B cell (primary cell): ENCODE results near the gene GART. TPM values are rescaled to one million over a fixed set of nuclear protein-coding genes. Genes with fewer than 3 reads are reported as not detected.

Experiments used
- ATAC-seq: fragments of 200-7000 bp; cut with Tn5 transposase; one replicate; pipeline ENCODE4 v1.10.0; 2021; ENCODE audit warnings: low read depth, mild to moderate bottlenecking, moderate number of reproducible peaks, moderate library complexity
- CTCF ChIA-PET: fragments of 350-600 bp; sonication (Branson Sonifier 250); formaldehyde crosslinking; loops from one replicate; lab custom pipeline; 2021; ENCODE audit warnings: antibody characterized with exemption, inconsistent platforms; lab: Charles Lee
- POLR2A ChIA-PET: fragments of 350-600 bp; sonication (Branson Sonifier 250); formaldehyde crosslinking; loops from one replicate; lab custom pipeline; 2021; ENCODE audit warnings: antibody characterized with exemption; lab: Charles Lee
- DNase-seq: peaks from one replicate; pipeline ENCODE4 v3.0.0; 2013
- H2AFZ ChIP-seq: 2 replicates; pipeline ENCODE4 v1.6.1; 2012; ENCODE audit warnings: mild to moderate bottlenecking, low read depth, low read length; ENCODE audit not compliant: insufficient read depth, poor library complexity, severe bottlenecking
- H3K27ac ChIP-seq, 2 donors: 1 replicate in 1 of 2; 2 replicates in 1 of 2; pipeline ENCODE4 v1.5.1; 2012 to 2013; ENCODE audit warnings: low read length in 2 of 2, mild to moderate bottlenecking in 2 of 2, moderate library complexity in 1 of 2
- H3K27me3 ChIP-seq, 4 experiments: fragments of 200-600 bp in 1 of 4; sonication (generic) in 1 of 4; replicated peaks in 1 of 4; 1 replicate in 2 of 4; 2 replicates in 2 of 4; pipeline versions ENCODE4 v1.6.1 to v1.7.0; 2013 to 2016; ENCODE audit warnings: low read length in 3 of 4, mild to moderate bottlenecking in 2 of 4, mixed read lengths in 1 of 4, moderate library complexity in 1 of 4; ENCODE audit not compliant: insufficient read depth in 4 of 4, control insufficient read depth in 3 of 4; ENCODE audit errors: control extremely low read depth in 1 of 4
- H3K36me3 ChIP-seq, 2 experiments: replicated peaks in 1 of 2; 1 replicate in 1 of 2; 2 replicates in 1 of 2; pipeline versions ENCODE4 v1.6.1 to v1.7.1; 2013; ENCODE audit warnings: low read length in 1 of 2; ENCODE audit not compliant: insufficient read depth in 2 of 2, control insufficient read depth in 1 of 2; ENCODE audit errors: control extremely low read depth in 1 of 2, extremely low read depth in 1 of 2
- H3K4me1 ChIP-seq, 2 donors: fragments of 200-600 bp in 1 of 2; sonication (generic) in 1 of 2; 1 replicate in 1 of 2; 2 replicates in 1 of 2; pipeline versions ENCODE4 v1.5.1 to v1.6.1; 2013 to 2017; ENCODE audit warnings: low read length in 2 of 2; ENCODE audit not compliant: control insufficient read depth in 2 of 2, insufficient read depth in 2 of 2
- H3K4me2 ChIP-seq: replicated peaks from 2 replicates; pipeline ENCODE3; 2012; ENCODE audit warnings: mild to moderate bottlenecking, low read depth, low read length; ENCODE audit not compliant: poor library complexity, severe bottlenecking
- H3K4me3 ChIP-seq, 5 experiments: fragments of 200-600 bp in 1 of 5; sonication (generic) in 1 of 5; 1 replicate in 3 of 5; 2 replicates in 2 of 5; pipeline versions ENCODE4 v1.5.1 to v1.7.0; 2011 to 2016; ENCODE audit warnings: low read length in 4 of 5, mild to moderate bottlenecking in 4 of 5, low read depth in 2 of 5, control low read depth in 1 of 5, moderate library complexity in 1 of 5; ENCODE audit not compliant: insufficient read depth in 1 of 5; ENCODE audit errors: control extremely low read depth in 1 of 5, extremely low read depth in 1 of 5
- H3K79me2 ChIP-seq: fragments of 200-600 bp; sonication (generic); one replicate; pipeline ENCODE4 v1.6.0; 2016; ENCODE audit warnings: low read length; ENCODE audit not compliant: control insufficient read depth, insufficient read depth
- H3K9ac ChIP-seq: fragments of 200-600 bp; sonication (generic); 2 replicates; pipeline ENCODE4 v1.6.1; 2017; ENCODE audit warnings: mild to moderate bottlenecking, low read length, moderate library complexity
- H3K9me3 ChIP-seq, 3 donors: one replicate each; pipeline versions ENCODE4 v1.6.1 to v1.7.1; 2013; ENCODE audit warnings: low read length in 2 of 3; ENCODE audit not compliant: control insufficient read depth in 2 of 3, insufficient read depth in 1 of 3; ENCODE audit errors: control extremely low read depth in 1 of 3
- H4K20me1 ChIP-seq: 2 replicates; pipeline ENCODE4 v1.6.0; 2012; ENCODE audit warnings: mild to moderate bottlenecking, low read length; ENCODE audit not compliant: insufficient read depth, control insufficient read depth, poor library complexity, severe bottlenecking
- H3K27ac Mint-ChIP-seq: one replicate; pipeline ENCODE4 v1.8.0; 2021; ENCODE audit warnings: mixed read lengths
- H3K27me3 Mint-ChIP-seq: one replicate; pipeline ENCODE4 v1.8.0; 2021; ENCODE audit warnings: mixed read lengths
- H3K4me1 Mint-ChIP-seq: one replicate; pipeline ENCODE4 v1.8.0; 2021; ENCODE audit warnings: mixed read lengths
- H3K4me3 Mint-ChIP-seq: one replicate; pipeline ENCODE4 v1.8.0; 2021; ENCODE audit warnings: mixed read lengths
- H3K9me3 Mint-ChIP-seq: one replicate; pipeline ENCODE4 v1.8.0; 2022; ENCODE audit warnings: mixed read lengths; ENCODE audit not compliant: insufficient read depth
- CTCF ChIP-seq: fragments of 200-600 bp; IDR thresholded peaks from one replicate; pipeline ENCODE4 v1.8.0; 2022; ENCODE audit warnings: antibody characterized with exemption, mild to moderate bottlenecking
- WGBS: methylation state at CpG from one replicate; pipeline ENCODE4 v1.1.5; 2013; ENCODE audit warnings: missing lambda C conversion rate; ENCODE audit not compliant: insufficient coverage; 5-methylcytosine and 5-hydroxymethylcytosine counted together
- intact Hi-C: fragments of 100-400 bp; cut with micrococcal nuclease; formaldehyde crosslinking; loops from one replicate; pipeline ENCODE4 v1.10.0; 2022
- polyA plus RNA-seq: library from polyadenylated mRNA; depleted of rRNA; stranded (reverse); fragments of >200 nt; gene quantifications from 2 replicates; pipeline ENCODE4 v1.2.3, GENCODE V29; 2012
- total RNA-seq, 2 donors: library from RNA; stranded (reverse); fragments of 120-200 nt in 1 of 2; gene quantifications; 1 replicate in 1 of 2; 2 replicates in 1 of 2; pipeline versions ENCODE4 v1.2.3 to v1.2.4, GENCODE V29; 2013 to 2022

GART gene
- total and polyA plus RNA-seq, 2 donors (not counting 1 experiment from before 2014, with no cell fraction given), result 8.7 to 58.3 TPM

- ATAC-seq (no peak), DNase-seq (no peak)
- Mint-ChIP-seq H3K27me3 (no peaks in the 10 kb centered on the region), H3K9me3 (no peaks in the 10 kb centered on the region), H3K4me1 (peaks cover 45% of the 10 kb centered on the region), H3K27ac (peak overlapping the region; percentile 99), H3K4me3 (peak overlapping the region; percentile 97)
- ChIA-PET POLR2A (interaction anchor here (1.0 to 3.3 kb wide), 4 partner anchors 45 to 137 kb away, joined by 5 to 41 read pairs (median 14); partner anchors contain the start of genes DNAJC28, DONSON and TMEM50B), CTCF (interaction anchor here (0.5 to 1.2 kb wide), 3 partner anchors 14 to 139 kb away, joined by 3 to 4 read pairs (median 3); partner anchors contain the start of gene TMEM50B)
- intact Hi-C loops, result loop anchor here (5.0 kb wide), 4 partner anchors 216 to 1074 kb away; partner anchors contain the start of genes CFAP298 and RCAN1
- Histone ChIP-seq H3K79me2 (peaks cover 88% of the 10 kb centered on the region), H3K9me3 (no peaks in the 10 kb centered on the region), H2AFZ (peak overlapping the region; percentile 78), H3K27ac (peak overlapping the region; percentile 96 to 99), H3K4me1 (peaks cover 17 to 31% of the 10 kb centered on the region in 2 donors), H3K9ac (peak overlapping the region; percentile 98), H3K4me2 (peak overlapping the region; percentile 82), H3K36me3 (peaks cover 2 to 17% of the 10 kb centered on the region in 2 experiments), H3K4me3 (peak overlapping the region; percentile 69 to 99 (median 89)), H3K27me3 (no peaks in the 10 kb centered on the region), H4K20me1 (peaks cover 46% of the 10 kb centered on the region)
- WGBS, result 1% methylated on average over 12 of the region's 26 CpGs
- no peak for TF ChIP-seq CTCF
Measured at GRCh38 chr21:33543505-33544129, 1.7 kb upstream of the GART start.
